ENCODE measurements around the gene HCN2.
A peak's percentile ranks its signal among the peaks of the same experiment; 100 is the strongest.

The HCN2 gene

DNA sequence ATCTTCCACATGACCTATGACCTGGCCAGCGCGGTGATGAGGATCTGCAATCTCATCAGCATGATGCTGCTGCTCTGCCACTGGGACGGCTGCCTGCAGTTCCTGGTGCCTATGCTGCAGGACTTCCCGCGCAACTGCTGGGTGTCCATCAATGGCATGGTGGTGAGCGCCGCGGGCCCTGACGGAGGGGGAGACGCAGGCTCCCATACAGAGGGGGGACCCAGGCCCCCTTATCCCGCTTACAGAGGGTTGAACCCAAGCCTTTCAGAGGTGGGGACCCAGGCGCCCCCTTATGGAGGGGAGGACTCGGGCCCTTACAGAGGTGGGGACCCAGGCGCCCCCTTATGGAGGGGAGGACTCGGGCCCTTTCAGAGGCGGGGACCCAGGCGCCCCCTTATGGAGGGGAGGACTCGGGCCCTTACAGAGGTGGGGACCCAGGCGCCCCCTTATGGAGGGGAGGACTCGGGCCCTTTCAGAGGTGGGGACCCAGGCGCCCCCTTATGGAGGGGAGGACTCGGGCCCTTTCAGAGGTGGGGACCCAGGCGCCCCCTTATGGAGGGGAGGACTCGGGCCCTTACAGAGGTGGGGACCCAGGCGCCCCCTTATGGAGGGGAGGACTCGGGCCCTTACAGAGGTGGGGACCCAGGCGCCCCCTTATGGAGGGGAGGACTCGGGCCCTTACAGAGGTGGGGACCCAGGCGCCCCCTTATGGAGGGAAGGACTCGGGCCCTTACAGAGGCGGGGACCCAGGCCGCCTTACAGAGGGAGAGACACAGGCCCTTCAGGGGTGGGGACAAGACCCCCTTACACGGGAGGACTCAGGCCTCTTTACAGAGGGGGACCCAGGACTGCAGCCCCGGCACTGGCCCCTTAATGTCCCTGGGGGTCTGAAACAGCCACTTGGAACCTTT is 15.6 kb downstream of the HCN2 start:
- DNase-seq (ENCODE audit: low spot score), result peak; percentile 78

DNA sequence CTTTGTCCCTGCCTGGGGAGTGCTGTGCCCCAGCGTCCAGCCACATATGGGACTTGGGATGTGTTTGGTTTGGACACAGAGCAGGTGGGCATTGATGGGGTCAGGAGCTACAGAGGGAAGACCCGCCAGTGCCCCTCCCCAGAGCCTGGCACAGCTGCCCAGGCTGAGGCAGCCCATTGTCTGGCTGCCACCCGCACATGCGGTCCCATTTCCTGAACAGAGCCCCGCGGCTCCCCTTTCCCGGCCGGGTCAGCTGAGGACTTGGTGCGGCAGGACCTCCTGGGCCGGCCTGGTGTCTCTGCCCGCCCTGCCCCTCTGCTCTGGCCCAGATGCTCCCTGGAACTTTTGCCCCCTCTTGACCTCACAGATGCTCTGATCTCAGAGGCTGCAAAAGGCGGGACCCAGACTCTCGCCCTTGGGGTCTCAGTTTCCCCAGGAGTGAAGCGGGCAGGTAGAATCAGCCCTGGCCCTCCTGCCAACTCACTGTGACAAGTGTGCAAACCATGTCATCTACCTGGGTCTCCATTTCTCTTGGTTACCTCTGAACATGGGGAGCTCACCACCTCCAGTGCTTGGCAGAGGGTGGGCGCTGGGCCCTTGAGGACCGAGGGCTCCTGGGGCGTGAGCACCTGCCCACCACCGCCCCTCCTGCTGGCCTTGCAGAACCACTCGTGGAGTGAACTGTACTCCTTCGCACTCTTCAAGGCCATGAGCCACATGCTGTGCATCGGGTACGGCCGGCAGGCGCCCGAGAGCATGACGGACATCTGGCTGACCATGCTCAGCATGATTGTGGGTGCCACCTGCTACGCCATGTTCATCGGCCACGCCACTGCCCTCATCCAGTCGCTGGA is 17.8 kb downstream of the HCN2 start:
- DNase-seq (ENCODE audit: low spot score), result no peak

DNA sequence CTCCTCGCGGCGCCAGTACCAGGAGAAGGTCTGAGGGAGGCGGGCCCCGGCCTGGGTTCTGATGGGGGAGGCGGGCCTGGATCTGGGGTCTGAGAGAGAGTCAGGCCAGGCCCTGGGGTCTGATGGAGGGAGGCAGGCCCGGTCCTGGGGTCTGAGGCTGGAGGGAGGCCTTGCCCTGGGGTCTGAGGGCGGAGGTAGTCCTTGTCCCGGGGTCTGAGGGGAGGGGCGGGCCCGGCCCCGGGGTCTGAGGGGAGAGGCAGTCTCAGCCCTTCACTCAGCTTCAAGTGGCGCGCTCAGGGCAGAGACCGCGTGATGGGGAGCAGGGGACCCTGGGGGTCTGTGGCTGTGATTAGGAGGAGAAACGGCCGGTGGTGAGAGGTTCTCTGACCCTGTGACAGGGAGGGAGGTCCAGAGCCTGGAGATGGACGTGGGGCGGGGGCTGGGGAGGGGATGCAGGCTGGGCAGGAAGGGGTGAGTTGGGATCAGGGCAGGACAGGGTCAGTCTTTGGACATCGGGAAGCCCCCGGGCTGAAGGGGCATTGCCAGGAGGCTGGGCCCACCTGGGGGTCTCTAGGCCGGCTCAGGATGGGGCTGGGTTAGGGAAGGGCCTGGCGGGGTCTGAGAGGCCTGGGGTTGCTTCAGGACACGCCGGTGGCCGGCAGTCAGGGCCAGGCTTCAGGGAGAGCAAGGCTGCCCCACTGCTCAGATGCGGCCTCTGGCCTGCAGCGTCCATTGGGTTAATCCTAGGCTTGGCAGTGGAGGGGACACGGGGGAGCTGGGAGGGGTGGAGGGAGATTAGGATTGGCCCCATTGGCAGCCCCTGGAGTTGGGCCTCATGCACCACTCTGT is 18.7 kb downstream of the HCN2 start:
- DNase-seq (ENCODE audit: low spot score), result no peak

DNA sequence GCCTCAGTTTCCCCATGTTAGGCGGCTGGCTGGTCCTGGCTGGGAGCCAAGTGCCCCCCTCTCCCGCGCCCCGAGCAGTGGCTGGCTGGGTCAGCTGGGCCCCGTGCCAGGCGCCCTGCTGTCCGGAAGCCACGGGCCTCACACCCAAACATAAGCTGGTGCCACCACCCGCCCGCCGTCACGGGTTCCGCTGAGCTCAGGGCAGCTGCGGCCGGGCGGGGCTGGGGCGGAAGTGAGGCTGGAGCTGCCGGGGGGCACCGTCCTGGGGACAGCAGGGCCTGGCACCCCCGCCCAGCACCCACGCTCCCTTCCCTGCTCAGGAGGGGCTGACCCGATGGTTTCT is 19.3 kb downstream of the HCN2 start:
- no peak for DNase-seq (ENCODE audit: low spot score)

DNA sequence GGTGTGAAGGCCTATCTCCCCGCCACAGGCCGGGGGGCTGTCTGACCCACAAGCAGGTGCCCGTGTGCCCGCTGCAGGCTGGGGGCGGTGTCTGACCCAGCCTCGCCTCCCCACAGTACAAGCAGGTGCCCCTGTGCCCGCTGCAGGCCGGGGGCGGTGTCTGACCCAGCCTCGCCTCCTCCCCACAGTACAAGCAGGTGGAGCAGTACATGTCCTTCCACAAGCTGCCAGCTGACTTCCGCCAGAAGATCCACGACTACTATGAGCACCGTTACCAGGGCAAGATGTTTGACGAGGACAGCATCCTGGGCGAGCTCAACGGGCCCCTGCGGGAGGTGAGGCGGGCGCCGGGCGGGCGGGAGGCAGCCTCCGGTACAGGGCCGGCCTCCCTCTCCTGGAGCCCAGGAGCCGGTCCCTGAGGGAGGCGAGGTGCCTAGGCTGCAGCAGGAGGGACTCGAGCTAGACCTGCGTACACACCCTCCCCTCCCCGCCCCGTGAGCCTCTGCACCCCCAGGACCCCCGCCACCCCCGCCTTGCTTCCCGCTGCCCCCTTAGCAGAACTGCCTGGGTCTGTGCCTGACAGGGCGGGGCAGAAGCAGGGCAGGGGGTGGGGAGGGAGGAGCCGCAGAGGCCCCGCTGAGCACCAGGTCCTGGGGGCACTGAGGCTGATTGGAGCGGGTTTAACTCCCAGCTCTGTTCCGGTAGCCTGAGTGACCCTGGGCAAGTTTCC is 20.6 kb downstream of the HCN2 start:
- no peak for DNase-seq (ENCODE audit: low spot score)

DNA sequence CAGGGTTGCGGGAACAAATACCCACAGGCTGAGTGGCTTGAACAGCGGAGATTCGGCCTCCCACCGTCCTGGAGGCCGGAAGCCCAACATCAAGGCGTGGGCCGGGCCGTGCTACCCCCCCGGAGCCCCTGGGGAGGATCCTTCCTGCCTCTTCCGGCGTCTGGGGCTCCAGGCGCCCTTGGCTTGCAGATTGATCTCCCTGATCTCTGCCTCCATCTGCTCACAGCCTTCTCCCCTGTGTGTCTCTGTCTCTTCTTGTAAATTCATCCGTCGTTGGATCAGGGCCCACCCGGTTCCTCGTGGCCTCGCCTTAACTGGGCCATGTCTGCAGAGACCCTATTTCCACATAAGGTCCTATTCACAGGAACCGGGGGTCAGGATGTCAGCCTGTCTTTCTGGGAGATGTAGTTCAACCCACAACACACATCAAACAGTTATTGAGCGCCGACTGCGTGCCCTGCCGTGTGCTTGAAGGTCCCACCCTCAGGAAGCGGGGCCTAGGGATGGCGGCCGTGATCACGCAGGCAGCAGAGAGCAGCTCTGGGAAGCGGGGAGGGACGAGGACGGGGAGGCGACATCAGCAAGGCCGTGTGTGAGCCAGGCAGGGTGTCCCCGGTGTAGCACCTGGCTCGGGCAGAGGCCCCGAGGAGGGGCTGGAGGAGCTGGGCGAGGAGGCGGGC is 21.3 kb downstream of the HCN2 start:
- no peak for DNase-seq (ENCODE audit: low spot score)

DNA sequence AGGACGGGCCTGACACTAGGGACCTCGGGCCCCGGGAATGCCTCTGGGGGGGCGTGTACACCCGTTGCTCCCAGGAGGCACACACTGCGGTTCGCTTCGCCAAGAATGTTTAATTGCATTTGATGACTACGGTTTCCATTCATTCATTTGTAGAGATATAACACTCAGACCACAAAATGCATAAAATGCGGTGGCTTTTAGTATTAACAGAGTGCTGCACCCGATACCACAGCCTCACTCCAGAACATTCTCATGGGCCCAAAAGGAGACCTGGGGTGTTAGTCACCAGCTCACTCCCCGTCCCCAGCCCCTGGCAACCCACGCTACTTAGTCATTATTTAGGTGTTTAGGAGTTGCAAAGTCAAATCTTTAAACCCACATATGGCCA is 21.8 kb downstream of the HCN2 start:
- no peak for DNase-seq (ENCODE audit: low spot score)

DNA sequence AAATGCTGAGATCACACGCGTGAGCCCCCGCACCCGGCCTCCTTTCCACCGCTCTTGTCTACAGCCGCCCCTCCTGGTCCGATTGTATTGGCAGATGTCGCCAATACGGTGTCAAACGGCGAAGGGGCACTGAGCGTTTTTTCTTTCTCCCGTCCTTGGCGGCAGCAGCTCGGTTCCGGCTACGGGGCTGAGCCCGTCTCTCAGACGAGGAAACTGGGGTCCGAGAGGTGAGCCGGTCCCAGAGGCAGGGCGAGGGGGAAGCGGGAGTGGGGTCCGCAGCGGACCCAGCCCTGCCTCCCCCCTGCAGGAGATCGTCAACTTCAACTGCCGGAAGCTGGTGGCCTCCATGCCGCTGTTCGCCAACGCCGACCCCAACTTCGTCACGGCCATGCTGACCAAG is 23.3 kb downstream of the HCN2 start:
- DNase-seq (ENCODE audit: low spot score), result no peak

DNA sequence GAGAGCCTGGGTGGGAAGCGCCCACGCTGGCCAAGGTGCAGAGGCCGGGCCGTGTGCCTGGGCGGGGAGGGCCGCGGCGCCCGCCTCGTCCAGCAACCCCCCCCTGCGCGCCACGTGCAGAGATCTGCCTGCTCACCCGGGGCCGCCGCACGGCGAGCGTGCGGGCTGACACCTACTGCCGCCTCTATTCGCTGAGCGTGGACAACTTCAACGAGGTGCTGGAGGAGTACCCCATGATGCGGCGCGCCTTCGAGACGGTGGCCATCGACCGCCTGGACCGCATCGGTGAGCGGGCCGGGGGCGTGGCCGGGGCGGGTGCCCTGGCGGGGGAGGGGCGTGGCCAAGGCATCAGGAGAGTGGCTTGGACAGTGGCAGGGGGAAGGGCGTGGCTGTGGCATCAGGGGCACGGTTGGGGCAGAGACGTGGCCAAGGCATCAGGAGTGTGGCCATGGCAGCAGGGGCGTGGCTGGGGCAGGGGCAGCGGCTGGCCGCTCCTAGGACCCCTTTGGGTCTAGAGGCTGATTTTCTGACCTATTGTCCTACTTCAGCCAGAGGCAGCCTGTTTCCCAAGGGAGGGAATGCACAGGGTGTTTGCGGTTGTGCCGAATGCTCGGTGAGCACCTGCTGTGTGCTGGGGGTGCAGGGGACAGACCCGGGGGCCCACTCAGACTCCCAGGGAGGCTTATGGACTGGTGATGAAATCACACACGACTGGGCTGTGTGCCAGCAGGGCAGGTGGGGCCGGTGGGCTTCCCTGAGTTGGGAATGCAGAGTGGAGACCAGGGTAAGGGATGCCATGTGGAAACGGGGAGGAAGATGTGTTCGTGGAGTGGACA is 24.3 kb downstream of the HCN2 start:
- no peak for DNase-seq (ENCODE audit: low spot score)

DNA sequence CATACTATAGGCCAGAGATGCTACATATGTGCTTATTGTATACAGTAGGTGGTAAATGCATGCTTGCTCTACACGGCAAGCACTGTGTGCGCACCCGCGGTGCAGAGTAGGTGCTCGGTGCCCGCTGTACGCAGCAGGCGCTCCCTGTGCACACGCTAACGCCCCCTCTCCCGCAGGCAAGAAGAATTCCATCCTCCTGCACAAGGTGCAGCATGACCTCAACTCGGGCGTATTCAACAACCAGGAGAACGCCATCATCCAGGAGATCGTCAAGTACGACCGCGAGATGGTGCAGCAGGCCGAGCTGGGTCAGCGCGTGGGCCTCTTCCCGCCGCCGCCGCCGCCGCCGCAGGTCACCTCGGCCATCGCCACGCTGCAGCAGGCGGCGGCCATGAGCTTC is 25.9 kb downstream of the HCN2 start:
- DNase-seq (ENCODE audit: low spot score), result no peak

DNA sequence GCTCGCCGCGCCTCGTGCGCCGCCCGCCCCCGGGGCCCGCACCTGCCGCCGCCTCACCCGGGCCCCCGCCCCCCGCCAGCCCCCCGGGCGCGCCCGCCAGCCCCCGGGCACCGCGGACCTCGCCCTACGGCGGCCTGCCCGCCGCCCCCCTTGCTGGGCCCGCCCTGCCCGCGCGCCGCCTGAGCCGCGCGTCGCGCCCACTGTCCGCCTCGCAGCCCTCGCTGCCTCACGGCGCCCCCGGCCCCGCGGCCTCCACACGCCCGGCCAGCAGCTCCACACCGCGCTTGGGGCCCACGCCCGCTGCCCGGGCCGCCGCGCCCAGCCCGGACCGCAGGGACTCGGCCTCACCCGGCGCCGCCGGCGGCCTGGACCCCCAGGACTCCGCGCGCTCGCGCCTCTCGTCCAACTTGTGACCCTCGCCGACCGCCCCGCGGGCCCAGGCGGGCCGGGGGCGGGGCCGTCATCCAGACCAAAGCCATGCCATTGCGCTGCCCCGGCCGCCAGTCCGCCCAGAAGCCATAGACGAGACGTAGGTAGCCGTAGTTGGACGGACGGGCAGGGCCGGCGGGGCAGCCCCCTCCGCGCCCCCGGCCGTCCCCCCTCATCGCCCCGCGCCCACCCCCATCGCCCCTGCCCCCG is 26.5 kb downstream of the HCN2 start:
- DNase-seq (ENCODE audit: low spot score), result no peak

DNA sequence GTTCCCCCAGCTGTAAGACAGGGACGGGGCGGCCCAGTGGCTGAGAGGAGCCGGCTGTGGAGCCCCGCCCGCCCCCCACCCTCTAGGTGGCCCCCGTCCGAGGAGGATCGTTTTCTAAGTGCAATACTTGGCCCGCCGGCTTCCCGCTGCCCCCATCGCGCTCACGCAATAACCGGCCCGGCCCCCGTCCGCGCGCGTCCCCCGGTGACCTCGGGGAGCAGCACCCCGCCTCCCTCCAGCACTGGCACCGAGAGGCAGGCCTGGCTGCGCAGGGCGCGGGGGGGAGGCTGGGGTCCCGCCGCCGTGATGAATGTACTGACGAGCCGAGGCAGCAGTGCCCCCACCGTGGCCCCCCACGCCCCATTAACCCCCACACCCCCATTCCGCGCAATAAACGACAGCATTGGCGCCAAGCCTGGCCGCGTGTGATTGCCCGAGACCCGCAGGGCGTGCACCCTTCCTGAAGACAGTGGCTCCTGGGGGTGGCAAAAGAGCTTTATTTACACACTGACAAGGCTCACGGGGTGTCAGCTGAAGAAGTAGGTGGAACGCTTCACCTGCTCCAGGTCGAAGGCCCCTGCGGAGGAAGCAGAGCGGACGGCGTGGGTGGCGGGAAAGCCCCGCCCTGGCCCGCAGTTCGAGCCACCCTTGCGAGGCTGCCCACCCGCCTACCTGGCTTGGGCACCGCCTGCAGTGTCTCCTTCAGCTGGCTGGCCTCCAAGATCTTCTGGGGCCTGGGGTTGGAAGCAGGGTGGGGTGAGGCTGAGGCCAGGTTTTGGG is 27.3 kb downstream of the HCN2 start:
- DNase-seq (ENCODE audit: low spot score), result no peak

DNA sequence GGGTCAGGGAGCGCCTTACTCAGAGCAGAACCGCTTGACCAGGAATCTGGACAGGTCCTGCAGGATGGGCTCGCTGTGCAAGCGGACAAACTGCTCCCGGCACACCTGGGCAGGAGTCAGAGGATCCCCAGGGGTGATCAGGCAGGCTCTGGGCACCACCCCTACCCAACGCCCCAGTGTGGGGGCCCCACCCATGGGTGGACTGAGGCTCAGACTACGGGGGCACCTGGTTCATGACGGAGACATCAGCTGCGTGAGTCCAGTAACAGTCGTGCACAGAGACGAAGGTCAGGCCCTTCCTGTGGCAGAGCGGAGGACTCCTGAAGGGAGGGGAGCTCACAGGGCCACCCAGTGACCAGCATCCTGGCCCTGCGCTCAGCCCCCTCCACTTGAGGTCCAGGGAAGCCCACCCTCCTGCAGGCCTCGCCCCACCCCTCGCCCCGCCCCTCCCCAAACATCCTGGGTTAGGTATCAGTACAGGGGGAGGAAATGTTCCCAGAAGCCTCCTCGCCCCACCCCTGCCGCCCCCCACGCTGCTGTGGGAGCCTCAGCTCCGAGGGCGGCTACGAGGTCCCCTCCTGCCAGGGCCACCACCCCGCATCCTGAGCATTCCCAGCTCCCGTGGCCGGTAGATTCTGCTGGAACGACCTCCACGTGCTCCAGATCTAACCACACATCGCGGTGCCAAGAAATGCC is 28.0 kb downstream of the HCN2 start:
- DNase-seq (ENCODE audit: low spot score), result no peak

DNA sequence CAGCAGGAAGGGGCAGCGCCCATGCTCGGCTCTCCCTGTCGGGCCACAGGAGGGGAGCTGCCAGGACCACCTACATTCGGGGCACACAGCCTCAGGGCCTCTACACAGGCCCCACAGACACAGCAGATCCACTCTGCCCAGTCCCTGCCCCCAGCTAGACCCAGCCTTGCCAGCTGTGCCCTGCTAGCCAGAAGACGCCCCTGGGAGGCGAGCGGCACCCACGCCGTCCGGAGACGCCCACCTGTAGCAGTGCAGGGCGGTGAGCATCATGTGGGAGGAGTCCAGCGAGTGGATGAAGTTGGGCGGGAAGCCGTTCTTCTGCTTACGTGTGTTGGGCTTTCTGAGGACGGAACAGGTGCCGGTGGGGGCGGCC is 28.6 kb downstream of the HCN2 start:
- DNase-seq (ENCODE audit: low spot score), result no peak

DNA sequence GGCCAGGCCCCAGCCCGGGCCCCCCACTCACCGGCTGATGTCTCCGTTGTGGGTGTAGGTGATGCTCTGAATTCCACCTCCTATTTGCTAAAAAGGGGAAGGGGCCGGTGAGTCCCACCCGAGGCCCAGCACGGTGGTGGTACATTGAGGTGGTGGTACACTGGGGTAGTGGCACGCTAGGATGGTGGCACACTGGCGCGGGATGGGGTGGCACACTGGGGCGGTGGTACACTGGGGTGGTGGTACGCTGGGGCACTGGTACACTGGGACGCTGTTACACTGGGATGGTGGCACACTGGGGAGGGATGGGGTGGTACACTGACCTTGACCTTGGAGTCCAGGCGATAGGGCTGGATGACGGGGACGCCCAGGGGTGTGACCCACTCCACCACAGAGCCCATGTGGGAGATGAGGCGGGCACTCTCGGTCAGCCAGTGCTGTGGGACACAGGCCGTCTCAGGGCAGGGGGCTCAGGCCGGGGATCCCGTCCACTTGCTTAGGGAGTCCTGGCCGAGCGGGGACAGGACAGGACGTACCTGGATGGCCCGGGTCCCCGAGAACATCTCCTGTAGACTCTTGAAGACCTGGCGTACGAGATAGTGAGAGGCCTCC is 29.1 kb downstream of the HCN2 start:
- no peak for DNase-seq (ENCODE audit: low spot score)

DNA sequence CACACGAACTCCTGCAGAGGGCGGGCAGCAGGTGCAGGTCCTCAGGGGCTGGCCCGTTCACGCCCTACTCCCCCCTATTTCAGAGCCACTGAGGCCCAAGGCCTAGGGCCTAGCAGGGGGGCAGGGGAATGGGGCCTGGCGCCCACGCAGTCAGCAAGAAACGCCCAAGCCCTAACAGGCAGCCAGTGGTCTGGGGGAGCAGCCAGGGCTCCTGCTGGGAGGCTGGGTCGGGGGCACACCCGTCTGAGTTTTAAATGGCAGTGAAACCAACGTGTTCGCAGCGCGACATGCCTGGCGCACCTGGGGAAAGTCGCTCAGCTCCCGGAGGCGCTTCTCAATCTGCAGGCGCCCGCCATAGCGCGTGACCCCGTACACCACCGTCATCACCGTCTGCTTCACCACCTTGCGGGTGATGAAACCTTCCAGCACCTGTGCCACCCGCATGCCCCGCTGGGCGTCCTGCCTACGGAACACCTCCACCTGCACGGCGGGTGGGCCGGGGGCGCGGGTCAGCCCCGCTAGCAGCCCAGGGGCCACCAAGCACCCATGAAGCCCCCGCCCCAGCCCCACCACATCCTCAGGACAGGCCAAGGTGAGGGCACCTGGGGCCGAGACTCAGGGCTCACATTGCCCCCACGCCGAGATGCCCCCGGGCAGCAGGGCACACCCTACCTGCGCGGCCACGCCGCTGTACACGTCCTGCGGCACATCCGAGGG is 29.8 kb downstream of the HCN2 start:
- no peak for DNase-seq (ENCODE audit: low spot score)

DNA sequence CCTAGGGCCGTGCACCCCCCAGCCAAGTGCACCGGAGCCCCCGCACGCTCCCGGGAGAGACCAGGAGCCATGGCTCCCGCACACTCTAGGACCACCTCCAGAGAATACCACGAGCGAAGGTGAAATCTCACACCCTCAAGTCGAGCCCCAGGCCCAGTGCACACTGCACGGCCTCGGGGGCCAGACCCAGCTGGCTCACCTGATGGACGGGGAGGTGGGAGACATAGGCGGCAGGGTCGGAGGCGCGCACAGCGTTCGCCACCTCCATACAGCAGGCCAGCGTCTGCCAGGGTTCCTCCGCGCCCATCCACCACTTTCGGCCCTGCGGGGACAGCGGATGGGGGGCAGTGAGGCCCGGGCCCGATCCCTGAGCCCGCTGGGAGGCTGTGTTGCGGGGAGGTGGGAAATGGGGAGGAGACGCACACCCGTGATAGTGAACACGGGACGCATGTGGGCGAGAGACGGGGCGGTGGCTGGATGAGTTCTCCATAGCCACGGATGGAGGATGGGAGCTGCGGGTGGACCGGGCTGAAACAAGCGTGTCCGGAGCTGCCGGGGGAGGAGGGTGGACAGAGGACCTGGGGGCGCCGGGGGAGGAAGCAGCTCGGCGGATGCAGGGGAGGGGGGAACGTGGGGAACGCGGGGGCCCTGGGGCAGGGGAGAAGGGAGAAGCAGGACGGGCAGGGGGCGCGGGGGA is 30.6 kb downstream of the HCN2 start:
- no peak for DNase-seq (ENCODE audit: low spot score)

Measured in NAMALWA (cell line).